ENCODE measurements around the gene SLC44A3. TPM values are rescaled to one million over a fixed set of nuclear protein-coding genes. Genes with fewer than 3 reads are reported as not detected.

SLC44A3 gene, protein sequence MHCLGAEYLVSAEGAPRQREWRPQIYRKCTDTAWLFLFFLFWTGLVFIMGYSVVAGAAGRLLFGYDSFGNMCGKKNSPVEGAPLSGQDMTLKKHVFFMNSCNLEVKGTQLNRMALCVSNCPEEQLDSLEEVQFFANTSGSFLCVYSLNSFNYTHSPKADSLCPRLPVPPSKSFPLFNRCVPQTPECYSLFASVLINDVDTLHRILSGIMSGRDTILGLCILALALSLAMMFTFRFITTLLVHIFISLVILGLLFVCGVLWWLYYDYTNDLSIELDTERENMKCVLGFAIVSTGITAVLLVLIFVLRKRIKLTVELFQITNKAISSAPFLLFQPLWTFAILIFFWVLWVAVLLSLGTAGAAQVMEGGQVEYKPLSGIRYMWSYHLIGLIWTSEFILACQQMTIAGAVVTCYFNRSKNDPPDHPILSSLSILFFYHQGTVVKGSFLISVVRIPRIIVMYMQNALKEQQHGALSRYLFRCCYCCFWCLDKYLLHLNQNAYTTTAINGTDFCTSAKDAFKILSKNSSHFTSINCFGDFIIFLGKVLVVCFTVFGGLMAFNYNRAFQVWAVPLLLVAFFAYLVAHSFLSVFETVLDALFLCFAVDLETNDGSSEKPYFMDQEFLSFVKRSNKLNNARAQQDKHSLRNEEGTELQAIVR
- total RNA-seq, result not detected

DNA sequence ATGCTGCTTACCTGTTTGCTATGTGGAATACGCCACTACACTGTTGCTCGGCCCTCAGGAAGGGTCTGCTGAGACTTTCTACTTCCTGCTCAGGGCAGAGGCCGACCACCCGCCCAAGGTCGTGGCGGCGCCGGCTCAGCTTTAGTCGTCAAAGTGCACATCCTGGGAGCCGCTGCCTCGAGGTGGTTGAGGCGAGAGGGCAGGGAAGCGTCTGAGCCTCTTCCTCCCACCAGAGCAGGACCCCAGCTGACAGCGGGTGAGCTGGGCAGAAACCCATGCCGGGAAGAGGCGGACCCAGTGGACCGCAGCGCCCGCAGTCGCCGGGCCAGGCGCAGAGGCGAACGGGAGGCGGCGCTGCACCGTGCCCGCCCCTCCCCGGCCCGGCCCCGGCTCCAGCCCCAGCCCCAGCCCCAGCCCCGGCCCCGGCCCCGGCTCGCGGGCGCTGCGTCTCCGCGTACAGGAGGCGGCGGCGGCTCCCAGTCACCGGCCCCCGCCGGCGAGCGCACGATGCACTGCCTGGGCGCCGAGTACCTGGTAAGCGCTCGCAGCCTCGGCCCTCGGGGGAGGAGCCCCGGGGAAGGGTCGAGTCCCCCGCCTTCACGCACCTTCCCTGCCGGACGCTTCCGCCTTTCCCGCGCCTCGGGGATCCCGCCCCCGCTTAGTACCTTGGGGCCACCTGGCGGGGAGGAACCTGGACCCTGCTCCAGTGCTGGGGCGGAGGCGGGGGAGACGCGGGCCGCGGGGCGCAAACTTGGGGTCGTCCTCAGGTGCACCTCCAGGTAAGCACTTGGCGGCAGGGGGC is at the start of gene SLC44A3:
TSS of gene SLC44A3 (plus strand) at position 413 of the 802 bp plus-strand sequence. CDS start at position 508, 95 bp downstream.
- POLR2A ChIA-PET, result no interaction called here
- CTCF ChIA-PET, result no interaction called here

DNA sequence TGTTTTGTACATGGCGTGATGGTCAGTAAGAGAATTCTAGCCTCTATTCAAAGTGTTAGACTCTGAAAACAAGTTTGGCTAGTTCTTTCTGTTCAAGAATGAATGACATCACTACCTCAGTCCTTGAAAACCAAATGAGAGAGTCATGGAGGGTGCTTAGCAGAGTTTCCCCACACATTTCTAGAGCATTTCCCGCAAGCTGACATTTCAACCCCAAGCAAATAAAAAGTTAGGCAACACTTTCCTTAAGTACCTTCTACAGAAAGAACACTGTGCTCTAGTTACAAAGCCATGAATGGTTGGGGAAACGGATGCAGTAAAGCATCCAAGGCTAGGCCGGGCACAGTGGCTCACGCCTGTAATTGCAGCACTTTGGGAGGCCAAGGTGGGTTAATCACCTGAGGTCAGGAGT is 47.9 kb upstream of the SLC44A3 start:
- ChIA-PET POLR2A (no interaction called here), CTCF (no interaction called here)

DNA sequence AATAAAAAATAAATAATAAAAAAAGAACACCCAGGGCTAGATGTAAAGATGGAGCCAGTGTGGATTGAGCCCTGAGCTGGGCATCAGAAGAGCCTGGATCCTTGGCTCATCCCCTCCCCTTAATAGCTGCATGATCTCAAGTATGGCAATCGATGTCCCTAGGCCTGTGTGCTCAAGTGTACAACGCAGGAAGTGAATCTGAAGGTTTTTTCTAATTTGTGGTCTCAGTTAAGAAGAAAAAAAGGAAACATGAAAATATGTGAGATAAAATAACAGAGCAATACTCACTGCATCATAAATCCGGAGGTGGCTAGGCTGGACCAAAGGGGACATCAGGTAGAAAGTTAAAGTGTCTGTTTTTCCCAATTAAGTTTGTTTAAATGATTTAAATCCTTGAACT is 47.3 kb upstream of the SLC44A3 start:
- POLR2A ChIA-PET, result no interaction called here
- CTCF ChIA-PET, result no interaction called here

DNA sequence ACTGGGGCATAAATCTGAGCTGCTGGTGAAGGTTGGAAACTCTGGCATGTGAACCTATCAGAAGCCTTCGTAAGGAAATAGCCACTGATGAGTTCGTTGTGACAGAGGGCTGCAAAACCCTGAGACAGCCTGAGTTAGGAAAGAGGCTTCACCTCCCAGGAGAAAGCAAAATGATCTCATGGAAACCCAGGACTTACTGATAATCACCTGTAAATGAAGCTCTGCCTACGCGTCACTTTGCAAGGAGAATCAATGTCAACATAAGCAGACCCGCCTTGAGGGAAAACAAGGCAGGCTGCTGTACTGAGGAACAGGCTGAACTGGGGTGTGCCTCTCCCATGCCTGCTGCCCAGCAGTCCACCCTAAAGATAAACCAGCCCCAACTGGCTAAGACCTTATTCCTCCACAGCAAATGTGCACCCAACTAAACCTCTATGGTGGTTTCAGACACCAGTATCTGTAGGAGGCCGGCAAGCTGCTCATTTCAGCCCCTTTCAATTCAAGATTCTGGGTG is 46.8 kb upstream of the SLC44A3 start:
- POLR2A ChIA-PET, result no interaction called here
- CTCF ChIA-PET, result no interaction called here

DNA sequence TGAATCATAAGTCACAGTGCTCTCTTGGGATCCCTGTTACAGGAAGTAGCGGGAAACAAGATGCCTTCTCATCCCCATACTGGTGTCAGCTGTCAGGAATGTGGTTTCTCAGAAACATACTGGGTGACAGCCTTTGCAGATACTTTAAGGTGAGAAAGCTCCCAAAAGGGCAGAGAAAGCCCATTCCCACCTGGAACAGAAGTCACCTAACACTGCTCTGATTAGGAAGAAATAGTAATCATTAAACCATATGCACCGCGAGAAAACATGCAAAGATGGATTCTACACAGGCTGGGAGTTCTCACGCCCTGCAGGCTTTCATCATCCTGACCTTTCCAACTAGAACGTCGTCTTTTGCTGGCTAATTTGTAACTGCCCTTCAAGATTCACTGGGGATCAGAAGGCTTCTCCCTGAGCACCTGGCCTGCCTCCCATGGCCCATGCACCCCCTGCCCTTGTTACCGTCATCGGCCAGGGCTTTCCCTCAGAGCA is 46.2 kb upstream of the SLC44A3 start:
- ChIA-PET POLR2A (no interaction called here), CTCF (no interaction called here)

DNA sequence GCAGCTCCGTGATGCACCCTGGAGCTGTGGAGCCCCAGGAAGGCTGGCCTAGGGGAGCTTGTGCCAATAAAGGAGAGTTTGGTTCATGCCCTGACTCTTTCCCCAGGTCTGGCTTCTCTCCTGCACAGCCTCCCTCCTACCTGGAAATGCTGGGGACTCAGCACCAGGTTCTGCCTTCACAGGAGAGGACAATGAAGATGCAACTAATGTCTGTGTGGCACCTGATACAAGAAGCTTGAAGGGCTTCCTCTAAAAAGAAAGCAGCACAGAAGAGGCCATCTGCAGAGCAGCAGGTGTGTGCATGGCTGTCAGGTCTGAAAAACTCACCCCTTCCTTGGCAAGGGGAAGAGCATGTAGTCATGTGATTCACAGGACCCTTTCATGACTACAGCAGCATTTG is 43.7 kb upstream of the SLC44A3 start:
- CTCF ChIA-PET, result interaction anchor here (0.6 kb wide), 1 partner anchor 17 kb away, joined by 4 read pairs; no protein-coding TSS in a partner anchor
- POLR2A ChIA-PET, result no interaction called here

DNA sequence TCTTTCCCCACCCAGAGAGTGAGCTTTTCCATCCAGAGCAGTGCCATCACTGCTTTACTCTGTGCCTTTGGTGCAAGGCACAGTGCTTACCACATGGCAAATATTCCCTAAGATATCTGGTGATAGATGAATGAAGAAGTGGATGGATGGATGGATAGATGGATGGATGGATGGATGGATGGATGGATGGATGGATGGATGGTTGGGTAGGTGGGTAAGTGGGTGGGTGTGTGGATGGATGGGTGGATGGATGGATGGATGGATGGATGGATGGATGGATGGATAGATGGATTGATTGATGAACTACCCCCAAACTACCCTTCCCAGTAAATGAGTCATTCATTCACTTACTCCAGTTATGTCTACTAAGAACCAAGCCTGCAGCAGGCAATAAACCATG is 42.9 kb upstream of the SLC44A3 start:
- CTCF ChIA-PET, result interaction anchor here (0.6 kb wide), 1 partner anchor 16 kb away, joined by 4 read pairs; no protein-coding TSS in a partner anchor

DNA sequence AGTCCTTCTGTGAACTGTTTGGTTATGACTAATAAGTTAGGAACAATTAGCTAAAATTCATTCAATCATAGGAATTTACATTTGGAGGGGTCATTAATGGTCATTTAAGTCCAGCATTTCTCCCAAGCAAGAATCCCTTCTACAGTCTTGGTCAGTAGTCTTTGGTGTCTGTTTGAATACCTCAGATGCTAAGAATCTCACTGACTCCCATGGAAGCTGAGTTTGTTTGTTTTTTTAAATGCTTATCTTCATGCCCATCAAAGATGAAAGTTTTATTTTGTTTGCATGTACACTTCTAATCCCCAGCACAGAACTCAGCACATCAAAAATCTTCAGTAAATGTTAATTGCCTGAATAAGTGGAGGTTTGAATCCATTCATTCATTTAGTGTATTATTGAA is 41.3 kb upstream of the SLC44A3 start:
- ChIA-PET CTCF (no interaction called here), POLR2A (no interaction called here)

More for the DNA sequence above, 42.9 kb upstream of the SLC44A3 start:
- POLR2A ChIA-PET, result no interaction called here

DNA sequence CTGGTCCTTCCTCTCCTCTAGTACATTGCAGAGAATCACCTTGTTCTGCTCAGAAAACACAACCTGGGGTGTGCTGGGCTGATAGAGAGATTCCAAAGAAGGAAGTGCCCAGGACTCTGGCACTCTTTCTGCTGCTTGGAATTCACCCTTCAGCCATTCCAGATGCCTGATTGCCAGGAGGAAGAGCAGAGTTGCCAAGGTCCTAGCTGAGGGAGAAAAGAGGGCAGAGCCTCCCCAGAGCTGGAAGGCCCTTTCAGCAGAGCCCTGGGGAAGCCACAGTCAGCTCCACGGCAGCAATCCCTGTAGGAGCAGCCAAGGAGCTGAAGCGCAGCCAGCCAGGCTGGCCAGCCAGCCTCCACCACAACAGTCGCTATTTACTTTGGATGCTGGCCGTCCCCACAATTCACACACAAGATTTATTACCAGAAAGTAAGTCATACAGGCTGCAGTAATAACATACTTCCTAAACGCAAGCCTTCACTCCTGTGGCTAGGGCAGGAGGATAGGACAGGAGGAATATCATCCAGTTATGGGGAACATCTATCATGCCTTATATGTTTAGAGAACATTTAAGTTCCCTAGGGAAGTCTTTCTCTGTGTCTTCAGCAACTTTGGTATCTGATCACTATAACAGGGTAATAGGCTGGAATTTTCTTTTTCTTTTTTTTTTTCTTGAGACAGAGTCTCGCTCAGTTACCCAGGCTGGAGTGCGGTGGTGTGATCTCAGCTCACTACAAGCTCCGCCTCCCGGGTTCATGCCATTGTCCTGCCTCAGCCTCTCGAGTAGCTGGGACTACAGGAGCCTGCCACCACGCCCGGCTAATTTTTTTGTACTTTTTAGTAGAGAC is 36.6 kb upstream of the SLC44A3 start:
- POLR2A ChIA-PET, result no interaction called here
- CTCF ChIA-PET, result no interaction called here

DNA sequence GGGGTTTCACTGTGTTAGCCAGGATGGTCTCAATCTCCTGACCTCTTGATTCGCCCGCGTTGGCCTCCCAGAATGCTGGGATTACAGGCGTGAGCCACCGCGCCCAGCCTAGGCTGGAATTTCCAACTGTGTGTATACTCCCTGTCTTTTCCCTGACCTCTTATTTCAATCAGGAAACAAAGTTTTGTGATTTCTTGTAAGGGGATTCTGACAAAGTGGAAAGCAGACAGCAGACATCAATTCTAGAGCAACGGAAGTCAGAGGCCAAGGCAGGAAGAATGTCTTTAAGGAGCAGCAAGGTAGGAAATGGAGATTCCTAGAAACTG is 36.0 kb upstream of the SLC44A3 start:
- CTCF ChIA-PET, result no interaction called here

DNA sequence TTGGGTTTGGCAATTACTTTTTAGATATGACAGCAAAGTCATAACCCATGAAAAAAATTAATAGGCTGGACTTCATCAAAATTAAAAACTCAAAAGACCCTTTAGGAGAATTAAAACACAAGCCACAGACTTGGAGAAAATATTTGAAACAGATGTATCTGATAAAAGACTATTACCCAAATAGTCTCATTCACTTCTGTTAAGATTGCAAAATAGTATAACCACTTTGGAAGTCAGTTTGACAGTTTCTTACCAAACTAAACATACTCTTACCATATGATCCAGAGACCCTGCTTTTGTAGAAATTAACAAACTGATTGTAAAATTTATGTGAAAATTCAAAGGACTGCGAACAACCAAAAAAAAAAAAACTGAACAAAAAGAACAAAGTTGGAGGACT is 32.5 kb upstream of the SLC44A3 start:
- CTCF ChIA-PET, result no interaction called here
- POLR2A ChIA-PET, result no interaction called here

More for the DNA sequence above, 36.0 kb upstream of the SLC44A3 start:
- POLR2A ChIA-PET, result no interaction called here

DNA sequence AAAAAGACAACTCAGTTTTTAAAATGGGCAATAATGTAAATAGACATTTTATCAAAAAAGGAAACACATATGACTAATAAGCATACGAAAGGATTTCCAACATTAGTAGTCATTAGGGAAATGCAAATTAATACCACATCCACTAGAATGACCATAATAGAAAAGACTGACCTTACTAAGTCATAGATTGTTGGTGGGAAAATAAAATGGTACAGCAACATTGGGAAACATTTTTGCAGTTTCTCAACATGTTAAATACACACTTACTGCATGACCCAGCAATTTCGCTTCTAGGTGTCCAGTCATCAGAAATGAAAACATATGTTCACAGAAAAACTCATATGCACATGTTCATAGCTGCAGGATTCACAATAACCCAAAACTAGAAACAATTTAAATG is 29.9 kb upstream of the SLC44A3 start:
- CTCF ChIA-PET, result no interaction called here

DNA sequence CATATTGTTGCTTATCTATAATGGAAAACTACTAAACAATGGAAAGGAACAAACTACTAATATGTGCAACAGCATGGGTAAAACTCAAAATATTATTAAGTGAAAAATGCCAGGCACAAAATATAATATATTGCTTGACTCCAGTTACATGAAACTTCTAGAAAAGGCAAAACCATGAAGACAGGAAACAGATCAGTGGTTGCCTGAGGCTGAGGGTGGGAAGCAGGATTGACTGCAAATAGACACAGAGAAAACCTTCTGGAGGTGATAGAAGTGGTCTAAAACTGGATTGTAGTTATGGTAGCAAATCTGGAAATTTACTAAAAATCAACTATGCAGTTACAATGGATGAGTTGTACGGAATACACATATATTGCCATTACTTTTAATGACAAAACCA is 29.5 kb upstream of the SLC44A3 start:
- CTCF ChIA-PET, result no interaction called here
- POLR2A ChIA-PET, result no interaction called here

More for the DNA sequence above, 29.9 kb upstream of the SLC44A3 start:
- POLR2A ChIA-PET, result no interaction called here

DNA sequence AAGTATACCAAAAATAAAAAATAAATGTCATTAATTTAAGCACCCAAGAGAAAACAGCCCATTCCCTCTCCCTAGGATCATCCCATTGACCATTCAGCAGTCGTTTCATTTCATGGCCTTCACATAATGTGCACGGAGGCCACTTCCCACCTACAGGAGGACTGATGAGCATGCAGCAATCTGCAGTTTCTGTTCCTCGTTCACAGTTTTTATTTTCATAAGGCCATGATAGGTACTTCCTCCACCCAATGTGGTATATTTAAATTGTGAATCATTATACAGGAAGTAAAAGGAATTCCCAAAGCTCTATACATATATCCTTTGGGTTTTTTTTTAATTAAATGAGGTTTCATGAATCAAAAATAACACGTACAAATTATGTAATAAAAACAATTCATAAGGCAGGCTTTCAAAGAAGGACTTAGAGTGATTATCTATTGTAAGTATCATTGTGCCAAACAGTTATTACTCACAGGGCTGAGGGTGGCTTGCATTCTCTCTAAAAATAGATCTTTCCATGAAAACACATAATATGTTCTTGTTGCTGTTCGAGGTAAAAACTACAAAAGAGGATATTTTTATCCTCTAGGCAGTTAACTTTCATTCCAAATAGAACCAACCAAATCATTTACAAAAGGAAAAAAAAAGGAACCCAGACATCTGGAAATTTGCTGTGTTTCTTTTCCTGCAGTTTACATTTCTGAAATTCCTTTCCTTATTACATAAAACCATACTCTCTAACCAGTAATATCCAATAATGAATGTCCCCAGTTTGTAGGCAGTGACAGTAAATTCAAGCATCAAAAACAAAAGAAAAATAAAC is 27.5 kb upstream of the SLC44A3 start:
- POLR2A ChIA-PET, result no interaction called here
- CTCF ChIA-PET, result interaction anchor here (0.6 kb wide), 1 partner anchor 73 kb away, joined by 3 read pairs; no protein-coding TSS in a partner anchor

DNA sequence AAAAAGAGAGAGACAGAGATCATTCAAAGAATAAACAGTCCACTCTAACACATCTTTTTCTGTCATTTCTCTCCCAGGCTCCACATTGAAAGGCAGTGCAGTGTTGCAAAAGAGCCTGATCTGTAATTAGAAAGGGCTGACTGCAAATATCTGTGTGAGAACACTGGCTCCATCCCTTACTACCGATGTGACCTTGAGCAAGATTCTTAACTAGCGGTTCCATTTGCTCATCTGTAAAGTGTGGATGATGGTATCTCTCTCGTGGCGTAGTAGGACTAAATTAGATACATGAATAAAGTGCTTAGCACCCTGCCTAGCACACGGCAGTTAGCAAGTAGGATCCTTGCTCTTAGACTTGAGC is 26.9 kb upstream of the SLC44A3 start:
- POLR2A ChIA-PET, result no interaction called here
- CTCF ChIA-PET, result interaction anchor here (0.7 kb wide), 1 partner anchor 16 kb away, joined by 4 read pairs; no protein-coding TSS in a partner anchor

DNA sequence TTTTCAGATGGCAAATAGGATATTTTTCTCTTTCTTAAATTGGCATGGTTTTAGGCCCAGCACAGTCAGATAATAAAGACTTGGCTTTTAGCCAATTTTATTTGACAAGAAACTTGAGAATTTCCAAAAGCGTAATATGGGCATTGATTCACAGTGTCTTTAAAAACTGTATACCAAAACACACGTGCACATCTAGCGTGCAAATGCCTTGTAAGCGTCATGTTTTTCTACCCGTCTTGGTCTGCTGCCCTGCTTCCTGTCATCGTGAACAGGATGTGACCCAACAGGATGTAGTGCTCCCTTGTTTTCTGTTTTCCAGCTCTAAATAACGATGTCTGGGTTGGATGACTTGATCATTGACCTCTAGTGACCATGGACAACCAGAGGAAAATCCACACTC is 24.7 kb upstream of the SLC44A3 start:
- CTCF ChIA-PET, result interaction anchor here (1.8 kb wide), 1 partner anchor 11 kb away, joined by 9 read pairs; no protein-coding TSS in a partner anchor

DNA sequence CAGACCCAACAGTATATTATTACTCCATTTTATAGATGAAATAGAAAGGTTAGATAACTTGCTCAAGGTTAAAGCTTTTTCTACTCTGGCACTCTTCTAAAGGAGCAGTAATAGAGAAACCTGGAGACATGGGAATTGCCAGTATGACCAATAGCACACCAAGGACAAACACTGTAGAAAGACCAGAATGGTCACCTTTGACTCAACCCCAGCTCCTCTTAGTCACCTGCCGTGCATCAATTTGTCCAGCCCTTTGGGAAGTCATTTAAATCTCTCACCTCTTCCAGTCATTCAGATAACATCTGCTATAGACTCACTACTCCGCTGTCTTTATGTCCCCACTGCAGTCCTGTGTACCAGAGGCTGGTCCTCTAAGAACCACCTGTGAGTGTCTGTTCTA is 23.9 kb upstream of the SLC44A3 start:
- CTCF ChIA-PET, result interaction anchor here (1.8 kb wide), 1 partner anchor 10 kb away, joined by 9 read pairs; no protein-coding TSS in a partner anchor
- POLR2A ChIA-PET, result no interaction called here

More for the DNA sequence above, 24.7 kb upstream of the SLC44A3 start:
- POLR2A ChIA-PET, result no interaction called here

DNA sequence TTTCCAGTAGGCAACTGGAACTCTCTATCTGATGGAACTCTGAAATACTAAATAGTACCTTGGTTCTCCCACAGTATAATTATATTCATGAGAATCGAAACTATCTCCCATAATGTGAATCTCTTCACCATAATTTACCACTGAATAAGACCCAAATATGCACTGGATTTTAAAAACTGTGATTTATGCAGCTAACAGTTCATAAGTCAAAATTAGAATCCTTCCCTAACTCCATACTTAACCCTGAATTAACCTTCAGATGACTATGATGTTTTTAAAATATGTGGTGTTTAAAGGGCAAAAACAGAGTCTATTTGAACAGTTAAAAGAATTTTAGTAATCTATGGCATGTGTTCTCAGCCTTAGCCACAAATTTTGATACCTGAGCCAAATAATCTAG is 22.9 kb upstream of the SLC44A3 start:
- ChIA-PET POLR2A (no interaction called here), CTCF (interaction anchor here (1.8 kb wide), 1 partner anchor 9 kb away, joined by 9 read pairs; no protein-coding TSS in a partner anchor)
